GM18868 (cell line): Measurements from ENCODE around the gene FOXP4.

Experiments
- ATAC-seq: cut with Tn5 transposase; IDR thresholded peaks from one replicate; pipeline ENCODE4 v1.9.1; 2021; ENCODE audit warnings: mild to moderate bottlenecking, moderate library complexity; ENCODE audit not compliant: unreplicated experiment

Gene FOXP4

DNA sequence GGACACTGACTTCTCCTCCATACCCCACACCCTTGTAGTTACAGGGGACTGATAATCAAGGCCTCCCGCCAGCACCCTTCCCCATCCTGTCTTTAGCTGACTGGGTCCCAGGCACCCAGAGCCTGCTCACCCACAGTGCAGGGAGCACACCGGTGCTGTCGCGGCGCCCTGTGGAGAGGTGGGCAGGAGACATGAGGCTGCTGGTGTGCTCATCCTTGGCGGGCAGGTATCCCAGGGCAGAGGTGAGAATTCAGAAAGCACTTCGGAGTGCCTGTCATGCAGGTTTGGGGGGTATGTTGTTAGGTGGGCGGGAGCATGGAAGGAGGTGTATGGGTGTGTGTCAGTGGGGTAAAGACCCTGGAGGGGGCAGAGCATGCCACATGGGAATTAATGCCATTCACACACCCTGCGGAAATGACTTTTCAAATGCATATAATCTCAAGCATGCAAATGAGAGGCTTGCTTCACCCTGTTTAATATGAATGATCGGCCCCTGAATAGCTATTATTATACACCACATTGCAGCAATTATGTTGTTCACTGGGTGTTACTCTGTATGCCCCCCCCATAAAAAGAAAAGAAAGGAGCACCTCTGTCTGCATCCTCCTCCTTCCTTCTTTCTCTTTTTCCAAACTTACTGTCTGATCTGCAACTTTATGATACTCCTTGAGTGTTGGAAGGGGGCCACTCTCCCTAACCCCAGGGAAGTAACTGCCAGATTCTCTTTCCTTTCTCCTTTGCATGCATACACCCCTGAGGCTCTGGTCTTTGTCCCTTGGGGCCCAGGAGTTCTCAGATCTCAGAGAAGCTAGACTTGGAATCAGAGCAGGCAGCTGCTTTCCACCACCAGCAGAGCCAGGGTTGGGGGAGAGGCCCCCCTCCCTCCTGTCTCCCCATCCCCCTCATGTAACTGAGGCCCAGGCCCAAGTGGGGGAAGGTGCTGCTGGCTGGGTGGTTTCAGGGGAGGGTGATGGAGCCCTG, 16.0 kb downstream of the FOXP4 start:
- no peak for ATAC-seq

DNA sequence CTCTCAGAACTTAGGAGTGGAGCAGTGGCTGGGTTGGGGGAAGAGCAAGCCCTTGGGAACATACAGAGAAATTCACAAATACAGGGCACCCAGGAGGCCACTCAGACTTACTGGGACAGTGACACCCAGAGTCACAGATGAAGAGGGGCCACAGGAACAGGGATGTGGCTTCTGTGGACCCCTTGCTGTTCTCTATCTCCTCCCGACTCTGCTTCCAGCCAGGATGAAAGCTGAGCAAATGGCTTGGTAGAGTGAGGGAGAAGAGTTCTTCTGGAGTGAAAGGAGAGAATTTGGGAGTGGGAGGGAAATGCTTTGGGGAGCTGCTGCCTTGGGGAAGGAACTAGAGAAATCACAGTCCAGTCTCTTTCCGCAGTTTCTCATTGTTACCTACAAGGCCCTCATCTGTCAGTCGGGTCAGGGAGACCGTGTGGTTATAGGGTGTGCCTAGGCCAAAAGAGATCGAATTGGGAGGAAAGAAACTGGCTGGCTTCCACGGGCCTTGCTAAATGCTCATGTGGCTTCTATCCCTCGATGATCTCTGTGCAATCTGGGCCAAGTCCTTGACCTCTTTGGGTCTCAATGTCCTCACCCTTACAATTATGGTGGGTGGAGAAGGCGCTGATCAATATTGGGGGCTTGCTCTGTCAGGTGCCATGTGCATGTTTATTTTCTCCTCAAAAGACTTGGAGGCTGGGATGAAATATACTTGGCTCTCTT, 17.0 kb downstream of the FOXP4 start:
- no peak for ATAC-seq

DNA sequence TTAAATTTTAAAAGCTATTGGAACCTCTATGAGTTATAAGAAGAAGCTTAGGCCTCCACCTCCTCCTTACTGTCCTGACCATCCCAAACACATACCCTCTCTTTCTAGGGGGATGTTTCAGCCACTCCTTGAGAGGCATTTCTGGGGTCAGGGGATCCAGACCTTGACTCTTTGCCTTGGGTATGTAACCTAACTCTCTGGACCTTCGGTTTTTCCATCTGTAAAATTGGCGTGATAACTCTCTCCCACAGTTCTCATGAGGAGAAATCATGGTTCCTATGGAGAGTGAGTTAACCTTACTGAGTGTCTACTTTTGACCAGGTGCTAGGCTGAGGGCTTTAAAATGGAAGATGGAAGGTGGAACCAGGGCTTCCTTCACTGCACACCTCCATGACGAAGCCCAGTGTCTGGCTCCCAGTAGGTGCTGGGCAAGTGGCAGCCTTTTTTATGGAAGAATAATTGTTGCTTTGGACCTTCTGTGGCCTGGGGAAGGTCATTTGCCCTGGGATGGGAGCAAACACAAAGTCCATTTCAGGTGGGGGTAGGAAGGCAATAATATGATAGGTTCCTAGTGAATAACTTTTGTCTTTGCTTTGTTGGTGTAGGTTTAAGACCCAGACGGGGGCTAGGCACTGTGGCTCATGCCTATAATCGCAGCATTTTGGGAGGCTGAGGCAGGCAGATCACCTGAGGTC, 18.4 kb downstream of the FOXP4 start:
- ATAC-seq = no peak

DNA sequence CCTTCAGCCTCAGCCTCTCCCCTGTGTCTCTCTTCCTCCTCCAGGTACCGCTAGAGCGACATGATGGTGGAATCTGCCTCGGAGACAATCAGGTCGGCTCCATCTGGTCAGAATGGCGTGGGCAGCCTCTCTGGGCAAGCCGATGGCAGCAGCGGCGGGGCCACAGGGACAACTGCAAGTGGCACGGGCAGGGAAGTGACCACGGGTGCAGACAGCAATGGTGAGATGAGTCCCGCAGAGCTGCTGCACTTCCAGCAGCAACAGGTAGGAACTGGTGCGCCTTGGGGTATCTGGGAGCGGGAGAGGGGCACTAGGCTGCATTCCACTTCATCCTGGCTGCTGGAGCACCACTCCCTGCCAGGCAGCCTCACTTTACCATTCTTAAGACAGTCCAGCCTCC, 19.5 kb downstream of the FOXP4 start:
- no peak for ATAC-seq

DNA sequence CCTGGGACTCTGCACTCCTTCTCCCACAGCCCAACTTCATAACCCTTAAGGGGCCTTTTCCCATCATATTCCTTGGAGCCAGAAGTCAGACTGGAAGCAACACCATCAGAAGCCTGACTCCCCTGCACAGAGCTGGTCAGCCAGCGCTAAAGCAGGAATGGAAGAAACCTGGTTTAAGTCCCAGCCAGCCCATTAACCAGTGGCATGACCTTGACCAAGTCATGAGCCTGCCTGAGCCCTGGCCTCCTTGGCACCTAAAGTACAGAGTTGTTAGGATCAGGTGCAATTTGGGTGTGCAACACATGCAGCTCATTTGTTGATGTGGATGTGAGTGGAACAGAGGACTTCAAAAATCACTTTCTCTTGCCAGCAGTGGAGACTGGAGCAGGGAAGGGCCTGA, 20.8 kb downstream of the FOXP4 start:
- no peak for ATAC-seq

DNA sequence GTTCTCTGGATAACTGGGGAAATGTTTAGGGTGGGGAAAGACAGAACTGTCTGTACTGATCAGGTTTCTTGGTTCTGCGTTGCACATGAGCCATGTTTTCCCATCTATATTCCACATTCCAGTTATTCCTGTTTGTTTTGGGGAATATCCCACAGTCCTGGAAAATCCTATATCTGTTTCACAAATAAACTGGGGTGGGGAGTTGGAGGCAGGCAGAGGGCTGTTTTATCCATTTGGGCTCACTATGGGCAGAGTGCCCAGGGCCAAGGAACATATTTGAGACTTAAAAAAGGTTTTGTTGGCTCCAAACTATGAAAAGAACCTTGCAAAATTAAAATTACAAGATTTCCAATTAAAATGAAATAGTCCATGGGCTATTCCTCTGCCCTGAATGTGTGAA, 21.5 kb downstream of the FOXP4 start:
- ATAC-seq = no peak

DNA sequence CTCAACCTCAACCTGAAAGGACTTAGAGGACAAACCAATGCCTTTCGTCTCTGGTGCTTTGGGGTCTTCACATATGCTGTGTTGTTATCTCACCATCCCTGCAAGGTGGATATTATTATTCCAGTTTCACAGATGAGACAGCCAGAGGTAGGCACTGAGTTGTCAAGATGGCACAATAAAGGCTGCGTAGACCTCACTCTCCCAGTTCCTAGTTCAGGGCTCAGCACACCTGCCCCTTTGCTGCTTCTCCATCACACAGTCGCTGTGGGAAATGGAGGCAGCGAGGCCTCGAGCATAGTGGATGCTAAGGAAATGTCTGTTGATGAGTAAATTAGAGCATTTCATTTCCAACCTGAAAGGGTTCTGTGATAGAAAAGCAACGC, 22.0 kb downstream of the FOXP4 start:
- ATAC-seq = no peak

DNA sequence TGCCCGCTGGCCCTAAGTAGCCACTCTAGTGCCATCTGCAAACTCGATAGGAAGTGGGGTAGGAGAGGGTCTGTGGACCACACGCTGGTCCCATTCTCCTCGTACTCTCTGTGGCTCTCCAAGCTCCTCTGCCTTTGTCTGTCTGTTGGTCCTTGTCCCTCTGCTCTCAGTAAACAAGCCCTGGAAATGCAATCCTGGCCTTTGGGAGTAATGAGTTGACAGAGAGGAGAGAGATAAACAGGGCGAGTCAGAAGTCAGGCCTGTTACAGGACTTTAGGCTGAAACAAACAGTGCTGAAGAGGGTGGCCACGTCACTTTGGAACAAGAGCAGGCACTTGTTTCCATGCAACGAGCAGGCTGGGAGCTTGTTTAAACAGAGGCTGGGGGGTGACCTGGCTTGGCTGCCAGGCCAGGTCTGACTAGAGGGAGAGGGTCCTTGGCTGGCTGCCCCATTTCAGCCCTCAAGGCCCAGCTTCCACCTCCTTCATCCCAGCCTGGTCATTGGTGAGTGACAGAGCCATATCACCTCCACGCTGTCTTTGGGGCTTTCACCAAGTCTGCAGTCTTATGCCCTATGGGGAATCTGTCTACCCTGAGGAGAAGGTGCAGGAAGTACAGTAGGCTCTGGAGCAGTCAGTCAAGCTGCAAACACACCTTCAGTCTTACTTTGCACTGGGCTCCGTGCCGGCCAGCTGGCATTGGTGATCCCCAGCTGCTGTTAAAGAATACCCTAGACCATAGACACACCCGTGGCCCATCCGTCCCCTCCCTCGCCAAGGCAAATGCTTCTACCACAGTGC, 22.6 kb downstream of the FOXP4 start:
- ATAC-seq = no peak

DNA sequence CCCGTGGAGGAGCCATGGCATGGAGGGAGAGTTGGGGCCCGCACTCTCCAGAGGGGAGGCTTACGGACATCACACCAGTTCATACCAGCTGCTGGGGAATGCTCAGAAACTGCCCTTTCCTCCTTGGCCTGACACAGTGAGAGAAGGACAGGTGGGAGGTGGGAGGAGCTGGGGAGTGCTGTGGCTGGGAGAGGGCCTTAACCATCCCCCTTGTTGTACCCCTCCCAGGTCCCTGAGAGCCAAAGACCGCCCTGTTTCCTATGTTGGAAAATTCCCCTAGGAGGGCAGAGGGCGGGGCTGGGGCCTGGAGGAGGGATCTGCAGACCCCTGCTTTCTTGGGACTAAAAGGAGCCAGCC, 24.1 kb downstream of the FOXP4 start:
- no peak for ATAC-seq

DNA sequence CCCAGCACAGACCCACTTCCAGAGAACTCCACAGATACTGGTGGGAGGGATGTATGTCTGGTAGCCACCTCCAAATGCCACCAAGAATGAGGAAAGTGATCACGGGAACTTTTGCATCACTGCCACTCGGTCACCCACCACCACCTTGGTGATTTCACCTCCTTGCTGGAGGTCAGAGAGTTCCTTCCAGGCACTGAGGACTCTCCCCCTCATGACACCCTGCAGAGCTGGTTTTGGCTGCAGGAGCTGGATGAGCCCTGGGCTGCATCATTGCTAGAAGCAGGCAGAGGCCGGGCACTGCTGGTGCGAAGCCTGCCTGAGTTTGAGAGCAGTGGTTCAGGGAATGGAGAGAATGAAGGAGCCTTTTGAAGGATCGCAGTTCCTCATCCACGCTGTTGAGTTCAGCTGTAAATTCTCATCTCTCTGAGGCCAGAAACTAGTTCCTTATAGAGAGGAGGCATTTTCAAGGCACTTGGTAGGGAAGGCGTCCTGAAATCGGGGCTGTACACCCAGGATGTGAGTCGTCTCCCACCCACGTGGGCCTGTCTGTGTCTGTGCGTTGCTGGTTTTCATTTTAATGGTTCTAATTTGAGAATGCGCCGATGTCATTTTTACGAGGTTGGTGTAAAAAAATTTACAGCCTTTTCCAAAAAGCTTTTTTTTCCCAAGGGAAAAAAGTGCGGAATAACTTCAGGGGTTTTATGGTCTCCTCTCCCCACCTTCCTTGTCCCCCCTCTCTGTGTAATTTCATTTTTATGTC, 25.0 kb downstream of the FOXP4 start:
- ATAC-seq = no peak

DNA sequence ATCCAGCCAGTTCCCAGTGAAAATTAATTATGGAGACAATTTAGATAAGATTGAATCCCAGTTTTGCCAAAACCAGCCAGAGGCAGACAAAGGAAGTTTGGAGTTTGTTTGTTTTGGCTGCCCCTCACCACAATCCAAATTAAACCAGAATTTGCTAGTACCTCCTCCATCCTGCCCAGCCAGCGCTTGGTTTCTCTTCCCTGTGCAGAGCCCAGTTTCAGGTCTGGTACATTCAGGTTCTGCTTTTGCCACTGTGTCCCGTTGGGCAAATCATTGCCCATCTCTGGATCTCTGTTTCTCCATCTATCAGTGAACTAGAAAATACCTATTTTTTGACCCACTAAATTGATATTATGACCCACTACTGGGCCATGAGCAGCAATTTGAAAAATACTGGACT, 26.4 kb downstream of the FOXP4 start:
- no peak for ATAC-seq

DNA sequence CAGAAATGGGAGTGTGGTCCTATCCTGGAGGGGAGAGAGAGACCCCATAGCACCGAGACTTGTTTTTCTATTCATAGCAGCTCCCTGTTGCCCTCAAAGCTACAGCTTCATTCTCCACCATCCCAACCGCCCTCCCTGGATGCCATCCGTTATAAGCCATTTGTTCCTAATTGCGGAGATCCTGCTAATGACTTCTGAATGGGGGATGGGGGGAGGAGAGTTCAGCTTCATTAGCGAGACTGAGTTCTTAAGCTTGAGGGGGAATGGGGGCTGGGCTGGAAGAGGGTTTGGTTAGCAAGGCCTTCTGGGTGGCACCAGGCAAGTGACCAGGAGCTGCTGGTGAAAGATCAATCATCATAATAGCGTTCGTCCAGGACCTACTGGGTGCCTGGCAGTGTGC, 27.1 kb downstream of the FOXP4 start:
- no peak for ATAC-seq

DNA sequence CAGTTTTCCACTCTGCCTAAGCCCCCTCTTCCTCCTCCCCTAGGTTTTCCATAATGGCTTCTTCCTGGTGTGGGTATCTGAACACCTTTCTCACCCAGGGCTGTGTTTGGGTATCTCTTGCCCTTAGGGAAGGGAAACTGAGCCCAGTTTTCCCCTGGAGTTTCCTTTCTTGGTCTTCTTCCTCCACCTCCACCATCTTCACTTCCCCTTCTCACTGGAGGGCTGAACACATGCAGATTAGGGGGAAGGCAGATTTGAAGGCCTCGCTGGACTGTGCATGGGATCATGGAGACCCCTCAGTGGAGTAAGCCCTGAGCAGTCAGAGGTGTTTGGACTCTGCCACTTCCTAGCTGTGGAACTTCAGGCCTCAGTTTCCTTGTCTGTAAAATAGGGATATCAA, 27.8 kb downstream of the FOXP4 start:
- ATAC-seq = no peak

DNA sequence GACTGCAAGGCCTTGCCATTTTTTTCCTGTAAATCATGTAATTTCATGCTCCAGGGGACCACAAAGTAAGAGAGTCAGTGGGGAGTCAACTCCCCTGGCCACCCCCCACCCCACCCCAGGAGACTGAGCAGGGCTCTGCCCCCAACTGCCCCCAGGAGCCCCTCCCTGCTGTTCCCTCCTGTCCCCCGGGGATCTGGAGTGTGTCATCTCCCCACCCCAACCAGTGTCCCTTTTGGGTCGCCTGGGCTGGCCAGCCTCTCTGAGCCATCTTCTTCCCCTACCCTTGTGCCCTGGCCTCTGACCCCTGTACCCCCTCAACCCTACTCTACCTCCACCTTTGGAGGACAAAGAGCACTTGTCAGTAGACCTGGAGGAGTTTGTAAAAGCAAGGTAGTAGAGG, 29.4 kb downstream of the FOXP4 start:
- no peak for ATAC-seq

DNA sequence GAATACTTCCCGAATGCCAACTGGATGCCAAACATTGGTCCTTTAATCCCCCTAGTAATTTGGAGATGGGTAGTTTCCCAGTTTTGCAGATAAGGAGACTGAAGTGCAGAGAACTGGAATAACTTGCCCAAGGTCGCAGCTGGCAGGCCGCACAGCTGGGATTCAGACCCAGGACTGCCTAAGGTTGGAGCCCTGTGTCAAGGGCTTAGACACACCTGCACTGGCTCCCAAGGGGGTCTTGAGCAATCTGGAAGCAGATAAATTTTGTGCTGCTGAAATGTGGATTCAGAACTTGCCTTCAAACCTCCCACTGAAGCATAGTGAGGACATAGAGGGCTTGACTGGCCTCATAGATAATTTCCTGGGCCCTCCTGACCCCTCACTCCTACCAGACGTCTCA, 30.5 kb downstream of the FOXP4 start:
- no peak for ATAC-seq

DNA sequence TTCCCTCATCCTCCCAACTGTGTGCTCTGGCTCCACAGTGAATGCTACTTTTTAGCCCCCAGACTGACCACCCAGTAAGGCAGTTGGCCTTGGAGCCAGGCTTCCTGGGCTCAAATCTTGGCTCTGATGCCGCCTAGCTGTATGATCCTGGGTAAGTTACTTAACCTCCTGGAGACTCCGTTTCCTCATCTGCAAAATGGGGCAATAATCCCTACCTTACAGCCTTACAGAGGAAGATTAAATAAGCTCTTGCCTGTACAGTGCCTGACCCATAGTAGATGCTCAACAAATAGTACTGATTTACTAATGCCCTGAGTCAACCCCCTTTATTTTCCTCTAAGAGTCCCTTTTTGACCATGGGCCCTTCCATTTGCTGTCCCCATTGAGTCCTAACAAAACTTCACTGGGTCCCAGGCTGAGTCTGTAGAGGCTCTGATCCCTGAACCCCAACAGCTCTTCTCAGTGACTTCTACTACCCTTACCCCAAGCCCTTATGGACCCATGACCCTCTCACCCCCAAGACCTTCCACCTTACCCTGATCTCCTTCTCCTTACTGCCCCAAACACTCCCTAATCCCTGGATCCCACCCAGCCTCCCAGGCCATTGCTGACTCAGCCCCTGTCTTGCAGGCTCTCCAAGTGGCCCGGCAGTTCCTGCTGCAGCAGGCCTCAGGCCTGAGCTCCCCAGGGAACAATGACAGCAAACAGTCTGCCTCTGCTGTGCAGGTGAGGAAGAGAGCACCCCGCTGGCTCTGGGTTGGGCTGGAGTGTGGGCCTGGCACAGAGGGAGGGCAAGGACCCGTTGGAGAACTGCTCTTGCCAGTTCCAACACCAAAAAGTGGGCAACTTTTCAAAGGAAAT, 31.4 kb downstream of the FOXP4 start:
- no peak for ATAC-seq

DNA sequence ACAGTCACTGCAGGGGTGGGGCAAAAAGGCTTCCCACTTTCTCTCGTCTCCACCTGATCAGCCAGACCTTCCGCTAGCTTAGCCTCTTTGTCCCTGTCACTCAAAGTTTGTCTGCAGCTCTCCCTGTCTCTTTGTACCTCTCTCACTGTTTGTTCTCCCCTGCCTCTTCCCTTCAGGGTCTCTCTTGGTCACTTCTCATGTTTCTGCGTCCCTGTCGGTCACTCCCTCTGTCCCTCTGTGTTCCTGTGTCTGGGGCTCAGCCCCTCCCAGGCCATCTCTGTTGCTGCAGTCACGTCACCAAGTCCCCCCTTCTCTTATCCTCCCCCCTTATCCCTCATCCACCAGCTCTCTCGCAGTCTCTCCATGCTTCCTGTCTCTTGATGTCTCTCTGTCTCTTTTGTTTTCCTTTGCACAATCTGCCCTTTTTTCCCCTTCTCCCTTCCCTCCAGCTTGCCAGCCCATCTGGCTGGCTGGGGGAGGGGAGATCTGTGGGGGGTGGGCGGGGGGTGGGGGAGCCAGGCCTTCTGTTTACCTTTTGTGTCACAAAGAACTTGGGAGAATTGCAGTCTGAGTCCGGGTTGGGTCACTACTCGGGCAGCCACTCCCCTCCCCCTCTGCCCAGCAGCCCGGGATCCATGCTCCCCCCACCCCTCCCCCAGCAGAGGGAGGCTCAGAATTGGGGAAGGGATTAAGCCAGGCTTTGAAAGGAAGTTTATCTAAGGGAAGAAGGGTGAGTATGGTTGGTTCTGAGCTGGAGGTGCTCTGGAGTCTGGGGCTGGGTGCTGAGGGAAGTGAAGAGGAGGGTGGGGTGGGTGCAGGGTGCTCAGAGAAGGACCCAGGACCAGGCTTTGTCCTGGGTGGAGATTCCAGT, 32.3 kb downstream of the FOXP4 start:
- no peak for ATAC-seq

DNA sequence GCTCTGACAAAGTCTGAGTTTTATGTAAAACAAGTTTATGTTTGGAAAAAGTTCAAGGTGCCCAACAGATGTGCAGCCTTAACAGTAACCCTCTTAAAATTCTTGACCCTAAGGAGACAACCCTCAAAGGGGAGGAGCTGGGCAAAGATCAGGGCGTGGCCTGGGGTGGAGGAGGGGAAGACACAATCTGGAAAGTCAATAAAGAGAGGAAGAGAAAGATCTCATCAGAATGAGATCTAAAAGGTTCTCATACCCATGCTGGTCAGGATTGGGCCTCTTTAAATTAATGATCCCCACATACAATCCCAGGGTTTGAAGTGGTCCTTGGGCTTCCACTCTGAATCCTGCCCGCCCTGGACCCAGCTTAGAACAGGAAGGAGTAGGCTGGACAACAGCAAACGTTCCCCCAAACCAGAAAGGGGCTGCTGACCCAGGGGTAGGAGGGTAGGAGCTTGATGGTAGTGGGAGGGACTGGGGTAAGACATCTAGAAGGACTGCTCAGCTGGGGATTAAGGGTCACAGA, 33.0 kb downstream of the FOXP4 start:
- ATAC-seq = no peak
